Suprapubic skin (tissue), 4 donors: ENCODE data around the gene ACP3. TPM values are rescaled to one million over a fixed set of nuclear protein-coding genes. Genes with fewer than 3 reads are reported as not detected.

ENCODE experiments used
- DNase-seq, 2 donors: peaks; one replicate each; pipeline ENCODE4 v3.0.0-alpha.2; 2019; ENCODE audit warnings: low spot score in 2 of 2
- H3K27ac ChIP-seq: fragments of 200-600 bp; sonication (generic); one replicate; pipeline ENCODE4 v1.5.1; 2019
- H3K27me3 ChIP-seq: fragments of 200-600 bp; sonication (generic); one replicate; pipeline ENCODE4 v1.5.1; 2019
- H3K36me3 ChIP-seq: fragments of 200-600 bp; sonication (generic); one replicate; pipeline ENCODE4 v1.5.1; 2019
- H3K4me1 ChIP-seq: fragments of 200-600 bp; sonication (generic); one replicate; pipeline ENCODE4 v1.5.1; 2019
- H3K4me3 ChIP-seq: fragments of 200-600 bp; sonication (generic); one replicate; pipeline ENCODE4 v1.5.1; 2019; ENCODE audit warnings: mild to moderate bottlenecking
- H3K9me3 ChIP-seq: fragments of 200-600 bp; sonication (generic); one replicate; pipeline ENCODE4 v1.5.1; 2019
- CTCF ChIP-seq, 2 donors: fragments of 200-600 bp in 1 of 2; fragments of 450-650 bp in 1 of 2; sonication (generic) in 1 of 2; IDR thresholded peaks; one replicate each; pipeline ENCODE4 v1.5.1; 2016 to 2019; ENCODE audit warnings: antibody characterized with exemption in 2 of 2, mild to moderate bottlenecking in 1 of 2, moderate library complexity in 1 of 2
- EP300 ChIP-seq: sonication (generic); formaldehyde crosslinking; IDR thresholded peaks from one replicate; pipeline ENCODE4 v1.6.1; 2017; ENCODE audit warnings: antibody characterized with exemption
- POLR2A ChIP-seq, 2 donors: fragments of 450-650 bp; IDR thresholded peaks; one replicate each; pipeline ENCODE4 v1.6.1; 2017; ENCODE audit warnings: antibody characterized with exemption in 2 of 2, mild to moderate bottlenecking in 2 of 2, moderate library complexity in 2 of 2
- POLR2AphosphoS5 ChIP-seq, 3 donors: sonication (generic); formaldehyde crosslinking; IDR thresholded peaks; one replicate each; pipeline ENCODE4 v1.6.1; 2017; ENCODE audit warnings: antibody characterized with exemption in 3 of 3
- WGBS: methylation state at CpG from one replicate; pipeline ENCODE4 v1.1.5; 2018; 5-methylcytosine and 5-hydroxymethylcytosine counted together
- total RNA-seq, 4 donors: library from RNA; depleted of rRNA; stranded (reverse); fragments of >200 nt; gene quantifications; one replicate each; pipeline ENCODE4 v1.1.0, GENCODE V29; 2016

Gene ACP3
- total RNA-seq, 4 donors from 2014 or later = 38.2 to 71.7 (median 60.1) TPM

DNA sequence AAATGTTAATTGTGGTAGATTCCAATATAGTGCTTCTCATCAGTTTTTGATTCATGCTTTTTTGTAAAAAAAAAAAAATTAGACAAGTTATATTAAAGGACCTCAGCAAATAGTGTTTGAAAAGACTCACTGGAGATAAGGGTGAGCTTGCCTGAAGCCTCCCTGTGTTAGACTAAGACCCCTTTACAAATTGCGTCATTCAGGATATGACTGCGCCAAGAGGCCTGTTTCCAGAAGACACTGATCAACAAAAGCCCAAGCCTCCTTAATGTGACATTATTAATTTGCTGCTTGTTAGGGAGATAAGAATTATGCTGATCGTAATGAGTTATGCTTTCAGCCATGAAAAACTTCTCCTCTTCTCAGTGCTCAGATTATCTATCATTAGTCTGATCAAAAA, 87.1 kb downstream of the ACP3 start:
- Histone ChIP-seq H3K4me3 (no peak overlapping the region), H3K4me1 (no peaks in the 10 kb centered on the region), H3K36me3 (no peaks in the 10 kb centered on the region), H3K9me3 (no peaks in the 10 kb centered on the region), H3K27me3 (no peaks in the 10 kb centered on the region), H3K27ac (no peak overlapping the region)
- WGBS = 82% methylated on average over 3 of the region's 3 CpGs
- DNase-seq = no peak
- TF ChIP-seq EP300 (no peak), CTCF (IDR thresholded peaks at IDR 0.05) (no peak), POLR2AphosphoS5 (IDR thresholded peaks at IDR 0.05) (no peak), POLR2A (IDR thresholded peaks at IDR 0.05) (no peak)

DNA sequence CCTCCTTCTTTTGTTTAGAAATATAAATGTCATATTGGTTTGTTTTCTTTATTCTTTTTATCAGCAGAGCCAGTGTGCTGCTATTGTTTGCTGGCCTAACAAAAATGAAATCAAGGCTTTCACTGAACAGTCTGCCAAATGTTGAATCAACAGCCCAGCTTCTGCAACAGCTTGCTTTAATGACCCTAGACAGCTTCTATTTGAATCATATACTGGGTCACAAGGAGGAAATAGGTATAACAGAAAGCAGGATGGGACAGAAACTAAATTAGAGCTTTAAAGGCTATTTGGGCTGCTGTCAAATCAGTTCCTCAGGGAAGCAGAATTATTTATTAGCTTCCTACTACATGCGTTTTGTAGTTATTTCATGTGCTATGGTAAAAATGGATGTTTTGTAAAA, 88.0 kb downstream of the ACP3 start:
- Histone ChIP-seq H3K4me3 (no peak overlapping the region), H3K27ac (no peak overlapping the region), H3K36me3 (no peaks in the 10 kb centered on the region), H3K9me3 (no peaks in the 10 kb centered on the region), H3K4me1 (no peaks in the 10 kb centered on the region), H3K27me3 (no peaks in the 10 kb centered on the region)
- DNase-seq = no peak
- 62% methylated on average over 1 of the region's 1 CpG for WGBS
- no peak for TF ChIP-seq CTCF (IDR thresholded peaks at IDR 0.05)
- TF ChIP-seq POLR2A (IDR thresholded peaks at IDR 0.05) = no peak
- no peak for TF ChIP-seq POLR2AphosphoS5 (IDR thresholded peaks at IDR 0.05)
- TF ChIP-seq EP300 = no peak

- no peak overlapping the region for H3K27ac ChIP-seq
- no peak for DNase-seq
- no peaks in the 10 kb centered on the region for H3K9me3 ChIP-seq
These were observed 88.5 kb downstream of the ACP3 start for GRCh38 chr3:132405609-132406299.

DNA sequence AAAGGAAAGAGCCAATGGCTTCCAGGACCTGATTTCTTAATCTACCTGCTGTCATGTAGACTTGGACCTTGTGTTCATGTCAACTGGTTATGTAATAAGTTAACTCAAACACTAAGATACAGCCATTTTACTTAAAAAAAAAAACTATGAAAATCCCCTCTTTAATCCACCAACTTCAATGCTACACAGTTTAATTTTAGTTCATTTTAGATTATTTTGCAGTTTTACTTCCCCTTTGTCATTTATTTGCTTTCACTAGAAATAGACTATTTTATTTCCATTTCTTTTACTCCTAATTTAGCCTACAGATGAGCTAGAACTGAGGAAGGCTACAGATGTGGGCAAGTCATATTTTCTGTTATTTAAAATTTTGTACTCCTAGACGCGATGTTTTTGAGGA, 89.4 kb downstream of the ACP3 start:
- Histone ChIP-seq H3K36me3 (no peaks in the 10 kb centered on the region), H3K4me1 (no peaks in the 10 kb centered on the region), H3K27me3 (no peaks in the 10 kb centered on the region), H3K27ac (no peak overlapping the region), H3K4me3 (no peak overlapping the region), H3K9me3 (no peaks in the 10 kb centered on the region)
- no peak for TF ChIP-seq POLR2AphosphoS5 (IDR thresholded peaks at IDR 0.05)
- TF ChIP-seq POLR2A (IDR thresholded peaks at IDR 0.05) = no peak
- TF ChIP-seq CTCF (IDR thresholded peaks at IDR 0.05) = no peak
- TF ChIP-seq EP300 = no peak
- WGBS = 96% methylated on average over 2 of the region's 2 CpGs
- no peak for DNase-seq

More at GRCh38 chr3:132405609-132406299, 88.5 kb downstream of the ACP3 start:
- H3K27me3 ChIP-seq = no peaks in the 10 kb centered on the region
- H3K36me3 ChIP-seq = no peaks in the 10 kb centered on the region
- H3K4me1 ChIP-seq = no peaks in the 10 kb centered on the region
- TF ChIP-seq CTCF (IDR thresholded peaks at IDR 0.05) (no peak), POLR2A (IDR thresholded peaks at IDR 0.05) (no peak), POLR2AphosphoS5 (IDR thresholded peaks at IDR 0.05) (no peak), EP300 (no peak)
- no peak overlapping the region for H3K4me3 ChIP-seq
- WGBS = 85% methylated on average over 4 of the region's 4 CpGs

DNA sequence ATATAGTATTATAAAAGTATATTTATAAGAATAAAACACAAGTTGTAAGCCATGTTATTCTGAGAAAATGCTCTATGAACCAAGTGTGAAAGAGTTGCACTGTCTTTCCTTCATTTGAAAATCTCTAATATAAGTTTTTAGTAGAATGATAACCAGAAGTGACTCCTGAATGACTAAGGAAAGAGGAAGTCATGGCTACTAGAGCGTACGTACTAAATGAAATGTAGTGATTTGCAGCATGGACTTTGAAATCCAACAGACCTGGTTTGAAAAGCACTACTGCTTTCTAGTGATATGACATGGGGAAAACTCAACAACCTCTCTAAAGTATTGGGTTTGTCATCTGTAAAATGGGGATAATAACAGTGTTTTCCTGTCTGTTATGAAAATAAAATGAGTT, 89.8 kb downstream of the ACP3 start:
- 91% methylated on average over 2 of the region's 2 CpGs for WGBS
- Histone ChIP-seq H3K4me1 (no peaks in the 10 kb centered on the region), H3K9me3 (no peaks in the 10 kb centered on the region), H3K27me3 (no peaks in the 10 kb centered on the region), H3K36me3 (no peaks in the 10 kb centered on the region), H3K27ac (no peak overlapping the region), H3K4me3 (no peak overlapping the region)
- TF ChIP-seq POLR2AphosphoS5 (IDR thresholded peaks at IDR 0.05) (no peak), CTCF (IDR thresholded peaks at IDR 0.05) (no peak), EP300 (no peak), POLR2A (IDR thresholded peaks at IDR 0.05) (no peak)
- no peak for DNase-seq

Other genes starting within 250 kb of the ACP3 start
- 10 to 100 TPM; 20.6 to 52.6 (median 39.7) TPM for gene DNAJC13, start 100.1 kb downstream of the ACP3 start, total RNA-seq